ENCODE measurements around the gene MCM5.
"Not testable (repeated sequence)": the region's sequence is repeated elsewhere in the genome, so short reads cannot be mapped to it uniquely, and the experiment has no call there.

The MCM5 gene

DNA sequence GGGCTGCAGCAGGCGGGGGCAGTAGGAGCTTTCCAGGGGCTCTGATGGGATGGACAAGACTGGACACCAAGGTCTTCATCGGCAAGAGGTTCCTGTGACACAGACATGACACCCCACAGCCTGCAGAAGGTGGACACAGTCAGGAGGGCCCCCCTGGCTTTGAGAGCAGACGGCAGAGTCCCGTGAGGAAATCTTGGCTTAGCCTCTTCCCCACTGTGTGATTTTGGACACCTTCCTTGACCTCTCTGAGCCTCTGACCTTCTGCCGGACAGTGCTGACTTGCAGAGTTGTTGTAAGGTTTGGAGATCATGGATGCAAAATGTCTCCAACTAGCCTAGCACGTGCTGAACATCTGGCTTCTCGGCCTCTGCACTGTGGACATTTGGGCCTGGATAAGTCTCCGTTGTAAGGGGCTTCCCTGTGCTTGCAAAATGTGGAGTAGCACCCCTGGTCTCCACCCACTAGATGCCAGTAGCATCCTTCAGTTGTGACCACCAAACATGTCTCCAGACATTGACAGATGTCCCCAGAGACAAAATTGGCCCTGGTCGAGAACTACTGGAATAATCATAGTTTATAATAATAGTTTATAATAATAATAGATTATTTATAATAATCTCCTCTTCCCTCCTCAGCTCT is 54.6 kb downstream of the MCM5 start:
- no peak for DNase-seq

- no peak for DNase-seq
Observed at GRCh38 chr22:35455529-35455928, 55.6 kb downstream of the MCM5 start.

GRCh38 chr22:35456757-35457156 is 56.8 kb downstream of the MCM5 start:
- DNase-seq: no peak

DNA sequence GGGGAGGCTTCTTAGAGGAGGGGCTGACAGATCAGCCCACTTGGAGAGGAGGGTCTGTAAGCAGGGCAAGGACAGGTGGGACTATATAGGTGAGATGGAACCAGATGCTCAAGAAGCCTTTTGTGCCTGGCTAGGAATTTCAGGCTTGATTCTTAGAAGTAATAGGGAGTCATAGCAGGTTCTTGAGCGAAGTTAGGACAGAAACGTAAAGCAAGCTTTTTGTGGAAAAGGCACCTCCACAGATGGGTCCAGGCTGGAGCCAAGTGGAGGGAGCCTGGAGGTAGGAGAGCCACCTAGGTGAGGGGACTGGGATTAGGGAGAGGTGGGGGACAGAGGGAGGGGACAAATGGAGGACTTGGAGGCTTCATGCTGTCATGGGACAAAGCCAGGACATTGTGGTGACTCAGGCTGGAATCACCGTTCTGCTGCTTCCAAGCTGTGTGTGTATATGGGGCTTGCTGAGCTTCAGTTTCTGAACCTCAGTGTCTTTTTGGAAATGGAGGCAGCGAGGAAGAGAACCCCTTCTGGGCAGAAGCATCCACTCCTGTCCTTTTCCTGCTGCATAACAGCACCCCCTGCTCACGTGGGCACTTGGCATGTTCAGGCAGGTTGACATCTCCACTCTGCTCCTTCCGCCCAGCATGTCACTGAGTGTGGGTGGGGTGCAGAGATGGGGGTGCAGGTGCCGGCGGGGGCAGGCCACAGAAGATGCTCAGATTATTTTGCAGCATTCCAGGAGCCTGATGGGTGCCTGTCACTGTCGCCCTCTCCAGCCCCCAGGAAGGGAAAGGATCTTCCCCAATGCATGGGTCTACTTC is 58.0 kb downstream of the MCM5 start:
- no peak for DNase-seq

- no peak for DNase-seq
Observed at GRCh38 chr22:35458547-35459422, 58.8 kb downstream of the MCM5 start.

DNA sequence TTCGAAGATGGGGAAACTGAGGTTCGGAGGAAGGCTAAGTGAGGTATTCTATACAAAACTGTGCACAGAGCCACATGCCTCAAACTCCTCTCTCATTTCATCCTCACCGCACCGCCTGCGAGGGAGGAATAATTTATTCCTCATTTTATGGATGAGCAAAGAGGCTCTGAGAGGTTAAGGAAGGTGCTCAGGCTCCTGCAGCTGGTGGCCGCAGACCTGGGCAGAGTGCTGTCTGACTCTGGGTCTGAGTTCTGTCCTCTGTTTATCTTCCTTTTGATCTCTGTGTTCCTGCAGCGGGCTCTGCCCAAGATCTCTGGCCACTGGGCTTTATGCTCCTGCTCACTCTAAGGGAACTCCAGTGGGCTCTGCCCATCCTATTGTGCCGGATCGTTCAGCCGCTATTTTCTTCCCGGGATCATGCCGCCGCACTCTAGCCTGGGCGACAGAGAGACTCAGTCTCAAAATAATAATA is 59.5 kb downstream of the MCM5 start:
- no peak for DNase-seq

DNA sequence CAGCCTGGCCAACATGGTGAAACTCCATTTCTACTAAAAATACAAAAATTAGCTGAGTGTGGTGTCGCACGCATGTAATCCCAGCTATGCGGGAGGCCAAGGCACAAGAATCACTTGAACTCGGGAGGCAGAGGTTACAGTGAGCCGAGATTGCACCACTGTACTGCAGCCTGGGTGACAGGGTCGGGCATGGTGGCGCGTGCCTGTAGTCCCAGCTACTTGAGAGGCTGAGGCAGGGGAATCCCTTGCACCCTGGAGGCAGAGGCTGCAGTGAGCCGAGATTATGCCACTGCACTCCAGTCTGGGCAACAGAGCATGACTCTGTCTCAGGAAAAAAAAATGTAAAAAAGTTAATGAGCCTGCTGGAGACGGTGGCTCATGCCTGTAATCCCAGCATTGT is 60.0 kb downstream of the MCM5 start:
- DNase-seq: not testable (repeated sequence)

DNA sequence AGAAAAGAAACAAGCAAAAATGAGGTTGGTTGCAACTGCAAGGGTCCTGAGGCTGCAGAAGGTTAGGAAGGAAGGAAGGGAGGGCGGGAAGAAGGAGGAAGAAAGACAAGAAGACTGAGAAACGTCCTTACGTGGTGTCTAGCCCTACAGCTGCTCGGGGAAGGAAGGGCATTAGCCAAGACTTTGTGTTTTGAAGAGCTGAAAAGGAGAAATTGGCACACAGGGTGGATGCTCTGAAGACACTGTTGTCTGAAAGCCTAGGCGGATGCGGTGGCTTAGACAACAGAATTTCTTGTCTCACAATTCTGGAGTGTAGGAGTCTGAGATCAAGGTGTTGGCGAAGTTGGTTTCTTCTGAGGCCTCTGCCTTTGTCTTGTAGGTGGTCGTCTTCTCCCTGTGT is 60.7 kb downstream of the MCM5 start:
- DNase-seq: no peak

DNA sequence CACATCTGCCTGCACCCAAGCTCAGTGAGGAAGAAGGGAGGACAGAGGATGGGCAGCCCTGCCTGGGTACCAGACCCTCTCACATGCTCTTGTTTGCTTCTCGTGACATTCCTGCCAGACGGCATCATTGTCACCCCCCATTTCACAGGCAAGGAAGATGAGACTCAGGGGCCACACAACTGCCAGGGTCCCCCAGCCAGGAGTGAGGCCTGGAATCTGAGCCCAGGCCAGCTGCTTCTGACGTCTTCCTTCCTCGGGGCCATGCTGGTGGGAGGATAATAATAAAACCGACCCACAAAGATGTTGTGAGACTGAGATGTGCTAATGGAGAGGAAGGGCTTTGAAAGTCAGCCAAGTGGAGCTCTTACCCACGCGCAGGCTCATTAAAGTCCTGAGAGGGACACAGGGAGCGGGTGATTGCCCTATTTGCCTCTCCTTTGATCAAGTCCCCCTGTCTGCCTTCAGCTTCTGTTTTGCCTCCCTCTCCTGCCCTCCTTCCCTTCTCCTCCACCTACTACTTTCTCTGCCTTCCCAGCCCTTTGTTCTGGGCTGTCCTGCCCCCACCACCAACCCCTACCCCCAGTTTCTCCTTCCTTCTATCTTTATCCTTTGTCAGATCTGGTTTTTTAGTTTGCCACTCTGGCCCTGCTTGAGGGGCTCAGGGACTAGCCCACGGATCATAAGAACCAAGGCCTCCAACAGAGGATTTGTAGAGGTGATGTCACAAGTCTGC is 62.7 kb downstream of the MCM5 start:
- DNase-seq: no peak

DNA sequence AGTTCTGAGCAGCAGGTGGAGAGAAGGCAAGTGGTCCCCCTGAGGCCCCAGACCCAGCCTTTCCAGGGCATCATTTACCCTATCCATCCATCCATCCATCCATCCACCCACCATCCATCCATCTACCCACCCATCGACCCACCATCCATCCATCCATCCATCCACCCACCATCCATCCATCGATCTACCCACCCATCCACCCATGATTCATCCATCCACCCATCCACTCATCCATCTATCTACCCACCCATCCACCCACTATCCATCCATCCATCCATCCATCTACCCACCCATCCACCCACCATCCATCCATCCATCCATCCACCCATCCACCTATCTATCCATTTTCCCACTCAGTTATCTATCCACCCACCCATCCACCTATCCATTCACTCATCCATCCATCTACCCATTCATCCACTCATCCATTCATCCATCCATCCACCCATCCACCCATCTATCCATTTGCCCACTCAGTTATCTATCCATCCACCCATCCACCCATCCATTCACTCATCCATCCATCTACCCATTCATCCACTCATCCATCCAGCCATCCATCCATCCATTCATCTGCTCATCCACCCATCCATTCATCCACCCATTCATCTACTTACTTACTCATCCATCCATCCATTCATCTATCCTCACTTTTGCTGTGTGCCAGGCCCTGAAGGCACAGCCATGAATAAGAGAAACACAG is 63.4 kb downstream of the MCM5 start:
- no peak for DNase-seq

GRCh38 chr22:35464399-35464798 is 64.5 kb downstream of the MCM5 start:
- no peak for DNase-seq

DNA sequence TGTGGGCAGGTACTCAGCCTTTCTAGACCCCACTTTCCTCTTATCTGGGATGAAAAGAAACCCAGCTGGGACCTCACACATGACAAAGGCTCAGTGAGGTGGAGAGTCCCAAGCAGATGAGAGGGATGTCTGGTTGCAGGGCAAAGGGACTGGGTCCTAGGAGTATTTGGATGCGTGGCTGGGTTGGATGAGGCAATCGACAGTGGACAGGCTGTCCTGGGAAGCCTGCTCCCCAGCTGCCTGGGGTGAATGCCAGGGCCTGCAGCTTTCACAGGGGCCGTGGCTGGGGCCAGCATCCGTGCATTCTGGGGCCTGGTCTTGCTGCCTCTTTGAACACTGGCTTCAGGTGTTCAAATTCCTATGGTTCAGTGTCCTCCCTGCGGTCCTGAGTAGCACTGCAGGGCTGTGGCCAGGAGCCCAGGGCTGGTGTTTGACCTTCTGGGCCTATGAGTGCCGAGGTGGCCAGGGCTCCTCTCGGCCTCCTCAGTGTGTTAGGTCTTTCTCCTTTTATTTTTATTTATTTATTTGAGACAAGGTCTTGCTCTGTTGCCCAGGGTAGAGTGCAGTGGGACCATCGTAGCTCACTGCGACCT is 65.3 kb downstream of the MCM5 start:
- DNase-seq: no peak

- DNase-seq: no peak
Observed at GRCh38 chr22:35467681-35468434, 67.9 kb downstream of the MCM5 start.

DNA sequence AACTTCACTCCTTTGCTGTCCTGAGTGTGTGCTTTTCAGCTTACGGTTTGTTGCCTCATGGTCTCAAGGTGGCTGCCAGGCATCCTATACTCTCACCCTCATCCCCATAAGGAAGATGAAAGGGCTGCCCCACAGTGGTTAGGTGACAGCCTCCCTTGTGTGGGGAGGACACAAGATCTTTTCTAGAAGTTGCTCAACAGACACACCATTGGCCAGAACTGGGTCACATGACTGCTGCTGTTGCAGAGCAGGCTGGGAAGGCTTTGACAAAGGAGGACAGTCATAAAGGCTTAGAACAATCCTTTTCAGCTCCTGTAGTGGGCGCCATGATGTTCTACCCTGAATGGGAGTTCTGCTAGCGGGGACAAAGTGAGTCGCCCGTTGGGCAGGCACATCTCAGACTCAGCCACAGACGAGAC is 71.0 kb downstream of the MCM5 start:
- DNase-seq: no peak

- not testable (repeated sequence) for DNase-seq
Observed at GRCh38 chr22:35471566-35471965, 71.6 kb downstream of the MCM5 start.

- no peak for DNase-seq
Observed at GRCh38 chr22:35472488-35472887, 72.5 kb downstream of the MCM5 start.

DNA sequence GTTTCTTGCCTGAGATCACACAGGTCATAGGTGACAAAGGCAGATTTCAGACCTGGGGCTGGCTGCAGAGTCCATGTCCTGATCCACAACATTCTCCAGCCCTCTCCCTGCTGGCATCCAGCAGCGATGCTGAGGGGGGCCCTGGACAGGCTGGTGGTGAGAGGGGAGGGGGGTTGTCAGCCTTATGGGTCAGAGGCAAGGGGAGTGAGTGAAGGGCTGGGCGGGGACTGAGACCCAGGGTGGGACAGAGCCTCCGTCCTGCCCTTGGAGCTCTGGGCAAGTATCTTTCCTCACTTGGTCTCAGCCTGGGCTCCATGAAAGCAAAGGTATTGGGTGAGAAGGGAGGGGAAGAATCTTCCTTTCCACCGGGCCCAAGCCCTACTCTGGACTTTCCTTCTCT is 74.0 kb downstream of the MCM5 start:
- DNase-seq: no peak
